Loucy (cell line): ENCODE measurements around the gene ROBO1.

Experiments used
- H2AFZ ChIP-seq: fragments of 200-600 bp; sonication (generic); 2 replicates; pipeline ENCODE4 v1.6.0; 2016; ENCODE audit warnings: antibody characterized with exemption, mild to moderate bottlenecking, low read length, moderate library complexity
- H3F3A ChIP-seq: fragments of 200-600 bp; 2 replicates; pipeline ENCODE4 v1.6.0; 2016; ENCODE audit warnings: antibody characterized with exemption, low read depth, mild to moderate bottlenecking
- H3K27me3 ChIP-seq: fragments of 200-600 bp; sonication (generic); 2 replicates; pipeline ENCODE4 v1.6.1; 2014; ENCODE audit warnings: low read length, mild to moderate bottlenecking; ENCODE audit not compliant: insufficient read depth, poor library complexity, severe bottlenecking
- H3K36me3 ChIP-seq: fragments of 200-600 bp; sonication (generic); 2 replicates; pipeline ENCODE4 v1.6.1; 2016; ENCODE audit warnings: low read length; ENCODE audit not compliant: insufficient read depth
- H3K4me1 ChIP-seq: fragments of 200-600 bp; sonication (generic); 2 replicates; pipeline ENCODE4 v1.5.1; 2014; ENCODE audit warnings: low read length, mild to moderate bottlenecking; ENCODE audit not compliant: insufficient read depth, poor library complexity, severe bottlenecking
- H3K4me2 ChIP-seq: fragments of 200-600 bp; sonication (generic); 2 replicates; pipeline ENCODE4 v1.6.0; 2014; ENCODE audit warnings: antibody characterized with exemption, low read length, low read depth, mild to moderate bottlenecking; ENCODE audit not compliant: poor library complexity, severe bottlenecking
- H3K4me3 ChIP-seq: fragments of 200-600 bp; sonication (generic); 2 replicates; pipeline ENCODE4 v1.5.1; 2014; ENCODE audit warnings: low read length, mild to moderate bottlenecking, mixed read lengths; ENCODE audit not compliant: poor library complexity, severe bottlenecking
- H3K79me2 ChIP-seq: fragments of 200-600 bp; sonication (generic); 2 replicates; pipeline ENCODE4 v1.6.1; 2014; ENCODE audit warnings: low read length; ENCODE audit not compliant: insufficient read depth
- H3K9ac ChIP-seq: fragments of 200-600 bp; sonication (generic); 2 replicates; pipeline ENCODE4 v1.6.0; 2014; ENCODE audit warnings: mild to moderate bottlenecking, low read depth, low read length, moderate library complexity; ENCODE audit not compliant: poor library complexity, severe bottlenecking
- H3K9me2 ChIP-seq: fragments of 200-600 bp; sonication (generic); replicated peaks from 2 replicates; pipeline ENCODE4 v1.6.1; 2016; ENCODE audit warnings: low read depth, low read length, mixed read lengths
- H3K9me3 ChIP-seq: fragments of 200-600 bp; sonication (generic); 2 replicates; pipeline ENCODE4 v1.6.1; 2014; ENCODE audit warnings: mild to moderate bottlenecking, antibody characterized with exemption, low read length, low read depth; ENCODE audit not compliant: insufficient read depth
- H4K20me1 ChIP-seq: fragments of 200-600 bp; sonication (generic); 2 replicates; pipeline ENCODE4 v1.6.0; 2014; ENCODE audit warnings: antibody characterized with exemption, low read length, mild to moderate bottlenecking; ENCODE audit not compliant: insufficient read depth, poor library complexity, severe bottlenecking
- EZH2phosphoT487 ChIP-seq: fragments of 200-600 bp; IDR thresholded peaks from 2 replicates; pipeline ENCODE4 v1.6.1; 2018; ENCODE audit warnings: antibody characterized with exemption, mild to moderate bottlenecking, moderate library complexity, borderline replicate concordance
- TF ChIP-seq, protein P1 (sequence below): fragments of 200-600 bp; sonication (generic); conservative IDR thresholded peaks from 2 replicates; pipeline ENCODE4 v1.5.1; 2014; ENCODE audit warnings: mild to moderate bottlenecking, antibody characterized with exemption, low read length

ROBO1 gene

DNA sequence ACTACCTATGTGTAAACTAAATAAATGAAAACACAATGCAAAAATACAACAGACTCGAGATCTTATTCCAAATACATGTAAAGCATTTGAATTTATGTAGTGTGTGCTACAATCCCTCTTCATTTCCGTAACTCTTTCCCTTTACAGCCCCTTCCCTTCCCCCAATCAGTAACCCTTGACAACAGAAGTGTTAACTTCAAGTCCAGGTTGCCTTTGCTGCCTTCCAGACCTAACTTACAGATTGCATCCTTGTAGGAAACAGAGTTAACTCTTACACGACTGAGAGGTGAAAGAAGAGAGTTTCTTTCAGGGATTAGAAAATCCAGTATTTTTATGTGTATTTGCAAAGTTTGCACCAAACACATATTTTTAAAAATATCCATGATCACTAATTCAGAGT is 1.4 kb upstream of the ROBO1 start:
- H3K36me3 ChIP-seq = no peaks in the 10 kb centered on the region
- H3K4me2 ChIP-seq = no peak overlapping the region
- H3K4me1 ChIP-seq = no peaks in the 10 kb centered on the region
- peaks cover 5% of the 10 kb centered on the region; the same call in 1 of the 2 replicates for H3K9me3 ChIP-seq
- no peaks in the 10 kb centered on the region for H4K20me1 ChIP-seq
- no peak overlapping the region for H3K9ac ChIP-seq
- no peaks in the 10 kb centered on the region for H3F3A ChIP-seq
- H3K79me2 ChIP-seq = no peaks in the 10 kb centered on the region
- no peaks in the 10 kb centered on the region for H3K9me2 ChIP-seq
- no peak overlapping the region for H2AFZ ChIP-seq
- H3K27me3 ChIP-seq = no peaks in the 10 kb centered on the region
- no peak overlapping the region for H3K4me3 ChIP-seq
- TF ChIP-seq EZH2phosphoT487 = no peak
- TF ChIP-seq, protein P1, sequence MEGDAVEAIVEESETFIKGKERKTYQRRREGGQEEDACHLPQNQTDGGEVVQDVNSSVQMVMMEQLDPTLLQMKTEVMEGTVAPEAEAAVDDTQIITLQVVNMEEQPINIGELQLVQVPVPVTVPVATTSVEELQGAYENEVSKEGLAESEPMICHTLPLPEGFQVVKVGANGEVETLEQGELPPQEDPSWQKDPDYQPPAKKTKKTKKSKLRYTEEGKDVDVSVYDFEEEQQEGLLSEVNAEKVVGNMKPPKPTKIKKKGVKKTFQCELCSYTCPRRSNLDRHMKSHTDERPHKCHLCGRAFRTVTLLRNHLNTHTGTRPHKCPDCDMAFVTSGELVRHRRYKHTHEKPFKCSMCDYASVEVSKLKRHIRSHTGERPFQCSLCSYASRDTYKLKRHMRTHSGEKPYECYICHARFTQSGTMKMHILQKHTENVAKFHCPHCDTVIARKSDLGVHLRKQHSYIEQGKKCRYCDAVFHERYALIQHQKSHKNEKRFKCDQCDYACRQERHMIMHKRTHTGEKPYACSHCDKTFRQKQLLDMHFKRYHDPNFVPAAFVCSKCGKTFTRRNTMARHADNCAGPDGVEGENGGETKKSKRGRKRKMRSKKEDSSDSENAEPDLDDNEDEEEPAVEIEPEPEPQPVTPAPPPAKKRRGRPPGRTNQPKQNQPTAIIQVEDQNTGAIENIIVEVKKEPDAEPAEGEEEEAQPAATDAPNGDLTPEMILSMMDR = no peak

DNA sequence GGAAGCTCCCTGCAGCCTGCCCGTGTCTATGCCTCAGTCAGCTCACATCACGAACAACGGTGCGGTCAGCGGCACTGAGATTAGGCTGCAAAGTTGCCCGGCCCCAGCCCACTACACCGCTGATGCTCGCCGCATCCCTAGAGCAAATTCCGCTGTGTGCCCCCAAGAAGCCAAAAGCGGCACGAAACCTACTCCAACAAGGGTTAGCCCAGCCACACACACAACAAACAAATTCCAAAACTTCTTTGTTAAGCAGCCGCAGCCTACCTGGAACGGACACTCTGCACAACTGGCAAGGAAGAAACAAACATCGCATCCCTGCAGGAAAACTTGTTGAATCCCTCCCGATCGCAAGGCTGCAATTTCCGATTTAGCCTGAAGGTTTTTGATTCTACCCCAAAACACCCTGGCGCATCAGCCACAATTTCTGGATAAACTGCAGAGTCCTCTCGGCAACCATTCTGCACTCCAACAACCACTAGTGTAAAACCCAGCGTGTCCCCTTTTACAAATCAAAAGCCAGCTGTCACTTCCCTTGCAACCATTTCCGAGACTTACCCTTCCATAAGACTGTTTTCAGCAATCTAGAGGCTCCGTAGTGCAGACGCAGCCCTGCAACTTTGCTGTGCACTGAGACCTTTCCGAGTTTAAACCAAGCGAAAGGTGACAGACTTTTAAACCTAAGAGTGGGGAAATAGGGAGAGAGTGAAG is 449 bp downstream of the ROBO1 start:
- no peak overlapping the region for H3K9ac ChIP-seq
- no peaks in the 10 kb centered on the region for H3K79me2 ChIP-seq
- no peaks in the 10 kb centered on the region for H3K36me3 ChIP-seq
- H3K9me3 ChIP-seq = peaks cover 5% of the 10 kb centered on the region; the same call in 1 of the 2 replicates
- H3K4me3 ChIP-seq = no peak overlapping the region
- TF ChIP-seq, protein P1 = no peak
- TF ChIP-seq EZH2phosphoT487 = no peak
- no peaks in the 10 kb centered on the region for H3F3A ChIP-seq
- H3K4me2 ChIP-seq = no peak overlapping the region
- no peaks in the 10 kb centered on the region for H3K4me1 ChIP-seq
- no peak overlapping the region for H2AFZ ChIP-seq
- H3K9me2 ChIP-seq = no peaks in the 10 kb centered on the region
- H3K27me3 ChIP-seq = no peaks in the 10 kb centered on the region
- H4K20me1 ChIP-seq = no peaks in the 10 kb centered on the region

DNA sequence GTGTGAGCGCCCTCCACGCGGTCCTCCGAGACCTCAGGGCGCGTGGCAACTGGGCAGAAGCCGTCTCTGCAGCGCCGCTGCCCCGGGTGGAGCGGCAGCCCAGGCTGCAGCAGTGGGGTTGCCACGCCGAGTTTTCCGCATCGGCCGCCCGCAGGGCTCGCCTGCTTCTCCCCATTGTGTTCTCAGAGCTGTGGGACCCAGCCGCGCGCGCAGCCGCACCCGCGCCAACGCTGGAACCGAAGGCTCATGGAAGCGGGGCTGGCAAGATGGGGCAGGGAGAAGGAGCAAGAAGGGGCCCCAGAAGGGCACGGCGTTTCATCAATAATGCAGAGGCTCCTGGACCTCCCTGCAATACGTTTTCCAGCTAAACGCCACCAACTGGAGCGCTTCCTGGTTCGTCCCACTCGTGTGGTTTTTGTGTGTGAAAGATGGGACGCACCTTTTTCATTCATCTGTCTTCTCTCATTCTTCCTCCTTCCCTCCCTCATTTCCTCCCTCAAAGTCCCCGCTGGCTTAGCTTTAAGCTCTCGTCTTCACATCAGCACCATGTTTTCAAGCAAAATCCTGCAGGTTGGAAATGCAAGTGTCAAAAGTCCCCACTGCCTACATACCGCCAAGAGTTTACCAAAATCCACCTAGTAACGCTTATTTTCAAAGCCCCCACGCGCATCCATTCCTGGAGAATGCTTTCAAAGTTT is 1.2 kb downstream of the ROBO1 start:
- Histone ChIP-seq H2AFZ (no peak overlapping the region), H3K9ac (no peak overlapping the region), H3K9me3 (peaks cover 5% of the 10 kb centered on the region; the same call in 1 of the 2 replicates), H3F3A (no peaks in the 10 kb centered on the region), H3K36me3 (no peaks in the 10 kb centered on the region), H3K27me3 (no peaks in the 10 kb centered on the region), H3K4me2 (no peak overlapping the region), H3K9me2 (no peaks in the 10 kb centered on the region), H3K4me1 (no peaks in the 10 kb centered on the region), H3K4me3 (no peak overlapping the region), H3K79me2 (no peaks in the 10 kb centered on the region), H4K20me1 (no peaks in the 10 kb centered on the region)
- no peak for TF ChIP-seq EZH2phosphoT487
- TF ChIP-seq, protein P1 = no peak
